SH-SY5Y (cell line): ENCODE measurements around the gene RNASE9.

Experiments
- GATA2 ChIP-seq: IDR thresholded peaks from 2 replicates; pipeline ENCODE4 v1.6.1; 2011; ENCODE audit warnings: mild to moderate bottlenecking, low read depth, low read length
- GATA3 ChIP-seq: IDR thresholded peaks from 2 replicates; pipeline ENCODE4 v1.6.1; 2011; ENCODE audit warnings: low read depth, mild to moderate bottlenecking, low read length, moderate library complexity

GRCh38 chr14:20553024-20553423 is 7.8 kb downstream of the RNASE9 start:
- TF ChIP-seq GATA3 = no peak
- TF ChIP-seq GATA2 = no peak
